Type B pancreatic cell (in vitro differentiated cells): ENCODE data around the gene SCAF8. TPM values are rescaled to one million over a fixed set of nuclear protein-coding genes. Genes with fewer than 3 reads are reported as not detected.

Experiments
- DNase-seq: peaks from one replicate; pipeline ENCODE4 v3.0.0; 2021; ENCODE audit warnings: mixed read lengths; ENCODE audit not compliant: unreplicated experiment; ENCODE audit errors: extremely low spot score
- H3K27ac Mint-ChIP-seq: 2 replicates; pipeline ENCODE4 v1.8.0; 2021; ENCODE audit warnings: mild to moderate bottlenecking, mixed read lengths
- H3K27me3 Mint-ChIP-seq: 2 replicates; pipeline ENCODE4 v1.8.0; 2021; ENCODE audit warnings: mixed read lengths
- H3K36me3 Mint-ChIP-seq: 2 replicates; pipeline ENCODE4 v1.8.0; 2021; ENCODE audit warnings: mixed read lengths
- H3K4me1 Mint-ChIP-seq: one replicate; pipeline ENCODE4 v1.8.0; 2021; ENCODE audit warnings: mixed read lengths; ENCODE audit not compliant: unreplicated experiment
- H3K4me3 Mint-ChIP-seq: 2 replicates; pipeline ENCODE4 v1.8.0; 2021; ENCODE audit warnings: mild to moderate bottlenecking, mixed read lengths
- H3K9me3 Mint-ChIP-seq: 2 replicates; pipeline ENCODE4 v1.8.0; 2021; ENCODE audit warnings: mixed read lengths
- total RNA-seq: library from RNA; stranded (reverse); gene quantifications from 2 replicates; pipeline ENCODE4 v1.2.1, GENCODE V29; 2021; ENCODE audit warnings: low replicate concordance
- TF ChIP-seq, protein P1 (sequence below): fragments of 200-600 bp; sonication (generic); conservative IDR thresholded peaks from 2 replicates; pipeline ENCODE4 v1.5.0; 2021; ENCODE audit warnings: antibody characterized with exemption, mild to moderate bottlenecking

Gene SCAF8
- total RNA-seq, 1 donor from 2014 or later: 58.7 TPM

DNA sequence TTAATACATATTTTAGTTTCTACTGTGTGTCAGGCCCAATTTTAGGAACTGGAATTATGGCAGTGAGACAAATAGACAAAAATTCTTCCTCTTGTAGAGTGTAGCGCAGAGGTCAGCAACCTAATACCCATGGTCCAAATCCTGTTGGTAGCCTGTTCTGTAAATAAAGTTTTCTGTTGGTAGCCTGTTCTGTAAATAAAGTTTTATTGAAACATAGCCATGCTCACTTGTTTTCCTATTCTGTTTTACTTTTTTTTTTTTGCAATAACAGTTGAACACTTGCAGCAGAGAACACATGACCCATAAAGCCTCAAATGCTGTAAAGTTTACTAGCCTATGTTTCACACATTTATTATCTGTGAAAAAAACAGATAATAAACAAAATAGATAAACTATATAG lies 87.9 kb downstream of the SCAF8 start:
- H3K27me3 Mint-ChIP-seq: no peaks in the 10 kb centered on the region
- no peaks in the 10 kb centered on the region for H3K4me1 Mint-ChIP-seq
- H3K9me3 Mint-ChIP-seq: no peaks in the 10 kb centered on the region
- TF ChIP-seq, protein P1, sequence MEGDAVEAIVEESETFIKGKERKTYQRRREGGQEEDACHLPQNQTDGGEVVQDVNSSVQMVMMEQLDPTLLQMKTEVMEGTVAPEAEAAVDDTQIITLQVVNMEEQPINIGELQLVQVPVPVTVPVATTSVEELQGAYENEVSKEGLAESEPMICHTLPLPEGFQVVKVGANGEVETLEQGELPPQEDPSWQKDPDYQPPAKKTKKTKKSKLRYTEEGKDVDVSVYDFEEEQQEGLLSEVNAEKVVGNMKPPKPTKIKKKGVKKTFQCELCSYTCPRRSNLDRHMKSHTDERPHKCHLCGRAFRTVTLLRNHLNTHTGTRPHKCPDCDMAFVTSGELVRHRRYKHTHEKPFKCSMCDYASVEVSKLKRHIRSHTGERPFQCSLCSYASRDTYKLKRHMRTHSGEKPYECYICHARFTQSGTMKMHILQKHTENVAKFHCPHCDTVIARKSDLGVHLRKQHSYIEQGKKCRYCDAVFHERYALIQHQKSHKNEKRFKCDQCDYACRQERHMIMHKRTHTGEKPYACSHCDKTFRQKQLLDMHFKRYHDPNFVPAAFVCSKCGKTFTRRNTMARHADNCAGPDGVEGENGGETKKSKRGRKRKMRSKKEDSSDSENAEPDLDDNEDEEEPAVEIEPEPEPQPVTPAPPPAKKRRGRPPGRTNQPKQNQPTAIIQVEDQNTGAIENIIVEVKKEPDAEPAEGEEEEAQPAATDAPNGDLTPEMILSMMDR: no peak
- no peak for DNase-seq
- H3K36me3 Mint-ChIP-seq: peaks cover 48% of the 10 kb centered on the region
- H3K27ac Mint-ChIP-seq: no peak overlapping the region
- H3K4me3 Mint-ChIP-seq: no peak overlapping the region

- Mint-ChIP-seq H3K9me3 (no peaks in the 10 kb centered on the region), H3K4me3 (no peak overlapping the region), H3K4me1 (no peaks in the 10 kb centered on the region), H3K36me3 (peaks cover 47% of the 10 kb centered on the region), H3K27ac (no peak overlapping the region), H3K27me3 (no peaks in the 10 kb centered on the region)
- TF ChIP-seq, protein P1: no peak
- DNase-seq: no peak
Measured at GRCh38 chr6:154821638-154822037, 88.4 kb downstream of the SCAF8 start.

DNA sequence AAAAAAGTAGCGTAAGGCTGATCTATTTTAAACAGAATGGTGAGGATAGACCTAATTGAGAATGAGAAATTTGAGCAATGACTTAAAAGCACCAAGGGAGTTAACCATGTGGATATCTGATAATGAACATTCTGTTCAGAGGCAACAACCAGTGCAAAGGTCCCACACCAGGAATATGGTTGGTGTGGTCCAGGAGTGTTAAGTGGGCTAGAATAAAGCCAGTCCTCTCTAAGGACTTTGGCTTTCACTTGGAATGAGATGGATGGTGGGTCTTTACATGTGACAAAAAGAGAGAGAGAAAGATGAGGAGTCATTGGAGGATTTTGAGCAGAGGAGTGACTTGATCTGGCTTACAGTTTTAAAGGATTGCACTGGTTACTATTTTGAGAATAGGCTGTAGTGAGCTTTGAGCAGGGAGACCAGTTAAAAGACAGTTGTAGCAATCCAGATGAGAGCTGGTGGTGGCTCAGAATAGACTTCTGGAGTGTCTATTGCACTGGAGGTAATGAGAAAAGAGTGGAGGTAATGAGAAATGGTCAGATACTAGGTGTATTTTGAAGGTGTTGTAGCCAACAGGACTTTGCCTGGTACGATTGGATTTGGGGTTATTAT lies 89.8 kb downstream of the SCAF8 start:
- Mint-ChIP-seq H3K27me3 (no peaks in the 10 kb centered on the region), H3K9me3 (no peaks in the 10 kb centered on the region), H3K36me3 (peaks cover 39% of the 10 kb centered on the region), H3K4me1 (no peaks in the 10 kb centered on the region), H3K27ac (no peak overlapping the region), H3K4me3 (no peak overlapping the region)
- DNase-seq: no peak
- TF ChIP-seq, protein P1: no peak

GRCh38 chr6:154824076-154824475 lies 90.9 kb downstream of the SCAF8 start:
- Mint-ChIP-seq H3K4me1 (no peaks in the 10 kb centered on the region), H3K36me3 (peaks cover 38% of the 10 kb centered on the region), H3K27ac (no peak overlapping the region), H3K4me3 (no peak overlapping the region), H3K9me3 (no peaks in the 10 kb centered on the region), H3K27me3 (no peaks in the 10 kb centered on the region)
- TF ChIP-seq, protein P1: no peak
- DNase-seq: no peak

GRCh38 chr6:154829970-154830369 lies 96.8 kb downstream of the SCAF8 start:
- H3K4me1 Mint-ChIP-seq: no peaks in the 10 kb centered on the region
- H3K4me3 Mint-ChIP-seq: no peak overlapping the region
- no peak for DNase-seq
- no peaks in the 10 kb centered on the region for H3K9me3 Mint-ChIP-seq
- H3K27me3 Mint-ChIP-seq: no peaks in the 10 kb centered on the region
- H3K36me3 Mint-ChIP-seq: peaks cover 28% of the 10 kb centered on the region
- TF ChIP-seq, protein P1: no peak
- H3K27ac Mint-ChIP-seq: no peak overlapping the region

- no peaks in the 10 kb centered on the region for H3K9me3 Mint-ChIP-seq
- no peak overlapping the region for H3K27ac Mint-ChIP-seq
- peaks cover 28% of the 10 kb centered on the region for H3K36me3 Mint-ChIP-seq
- H3K4me3 Mint-ChIP-seq: no peak overlapping the region
- DNase-seq: no peak
- H3K27me3 Mint-ChIP-seq: no peaks in the 10 kb centered on the region
- H3K4me1 Mint-ChIP-seq: no peaks in the 10 kb centered on the region
- TF ChIP-seq, protein P1: no peak
Measured at GRCh38 chr6:154830771-154831170, 97.6 kb downstream of the SCAF8 start.
